Measurements from ENCODE around the gene ALKBH5. TPM values are rescaled to one million over a fixed set of nuclear protein-coding genes. Genes with fewer than 3 reads are reported as not detected.

Gene ALKBH5
- total and polyA plus RNA-seq, 2 of the 8 experiments (the other 6 are each of a cell fraction or from before 2014, with no cell fraction given) = 63.7 to 86.4 TPM

- TF ChIP-seq SUZ12 (IDR thresholded peaks at IDR 0.05; ENCODE audit: low read length) (no peak), SP1 (IDR thresholded peaks at IDR 0.05; ENCODE audit: low read depth, low read length) (no peak)
Measured at GRCh38 chr17:18181358-18181757, 2.3 kb upstream of the ALKBH5 start (continued).
